ENCODE results near the gene SPDYA.

DNA sequence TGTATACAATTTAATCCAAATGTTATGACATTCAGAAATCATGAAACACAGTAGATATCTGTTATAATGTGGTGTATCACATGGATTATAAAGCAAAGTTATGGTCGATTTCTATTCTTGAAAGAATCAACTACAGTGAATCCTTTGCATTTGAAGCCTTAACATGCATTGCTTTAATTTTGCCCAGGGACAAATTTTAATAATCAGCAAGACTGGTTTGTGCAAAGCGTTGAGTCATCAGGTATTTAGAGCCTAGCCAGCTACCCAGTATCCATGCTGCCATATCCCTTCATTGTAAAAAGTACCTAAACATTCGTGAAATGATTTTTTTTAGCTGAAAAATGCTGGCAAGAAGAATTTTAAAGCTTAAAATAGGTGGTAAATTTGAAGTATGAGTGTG, 8.9 kb upstream of the SPDYA start:
- TF ChIP-seq, protein P1, sequence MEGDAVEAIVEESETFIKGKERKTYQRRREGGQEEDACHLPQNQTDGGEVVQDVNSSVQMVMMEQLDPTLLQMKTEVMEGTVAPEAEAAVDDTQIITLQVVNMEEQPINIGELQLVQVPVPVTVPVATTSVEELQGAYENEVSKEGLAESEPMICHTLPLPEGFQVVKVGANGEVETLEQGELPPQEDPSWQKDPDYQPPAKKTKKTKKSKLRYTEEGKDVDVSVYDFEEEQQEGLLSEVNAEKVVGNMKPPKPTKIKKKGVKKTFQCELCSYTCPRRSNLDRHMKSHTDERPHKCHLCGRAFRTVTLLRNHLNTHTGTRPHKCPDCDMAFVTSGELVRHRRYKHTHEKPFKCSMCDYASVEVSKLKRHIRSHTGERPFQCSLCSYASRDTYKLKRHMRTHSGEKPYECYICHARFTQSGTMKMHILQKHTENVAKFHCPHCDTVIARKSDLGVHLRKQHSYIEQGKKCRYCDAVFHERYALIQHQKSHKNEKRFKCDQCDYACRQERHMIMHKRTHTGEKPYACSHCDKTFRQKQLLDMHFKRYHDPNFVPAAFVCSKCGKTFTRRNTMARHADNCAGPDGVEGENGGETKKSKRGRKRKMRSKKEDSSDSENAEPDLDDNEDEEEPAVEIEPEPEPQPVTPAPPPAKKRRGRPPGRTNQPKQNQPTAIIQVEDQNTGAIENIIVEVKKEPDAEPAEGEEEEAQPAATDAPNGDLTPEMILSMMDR (IDR thresholded peaks at IDR 0.05; ENCODE audit: poor library complexity, severe bottlenecking): no peak
- TF ChIP-seq EZH2 (IDR thresholded peaks at IDR 0.05; ENCODE audit: borderline replicate concordance, insufficient read depth, low read length, poor library complexity, severe bottlenecking) (no peak), TAF1 (IDR thresholded peaks at IDR 0.05; ENCODE audit: low read depth) (no peak), MXI1 (conservative IDR thresholded peaks at IDR 0.05; ENCODE audit: poor library complexity, severe bottlenecking) (no peak), POLR2AphosphoS5 (IDR thresholded peaks at IDR 0.05) (no peak)

Measured in neural cell (in vitro differentiated cells).